Astrocyte of the cerebellum (primary cell): ENCODE data around the gene EYS.

Source experiments
- DNase-seq: peaks from one replicate; pipeline ENCODE4 v3.0.0-alpha.2; 2011; ENCODE audit warnings: low read depth
- H3K4me3 ChIP-seq: 2 replicates; pipeline ENCODE4 v1.5.1; 2011; ENCODE audit warnings: mild to moderate bottlenecking, low read depth, low read length, moderate library complexity
- CTCF ChIP-seq: IDR thresholded peaks from 2 replicates; pipeline ENCODE4 v1.5.1; 2012; ENCODE audit warnings: low read length, low read depth, moderate library complexity, mild to moderate bottlenecking; ENCODE audit errors: missing control alignments
- in situ Hi-C: cut with HindIII; loops from 2 replicates; pipeline ENCODE4 v1.10.0; 2017; ENCODE audit warnings: low sequenced_read_pairs

EYS gene

DNA sequence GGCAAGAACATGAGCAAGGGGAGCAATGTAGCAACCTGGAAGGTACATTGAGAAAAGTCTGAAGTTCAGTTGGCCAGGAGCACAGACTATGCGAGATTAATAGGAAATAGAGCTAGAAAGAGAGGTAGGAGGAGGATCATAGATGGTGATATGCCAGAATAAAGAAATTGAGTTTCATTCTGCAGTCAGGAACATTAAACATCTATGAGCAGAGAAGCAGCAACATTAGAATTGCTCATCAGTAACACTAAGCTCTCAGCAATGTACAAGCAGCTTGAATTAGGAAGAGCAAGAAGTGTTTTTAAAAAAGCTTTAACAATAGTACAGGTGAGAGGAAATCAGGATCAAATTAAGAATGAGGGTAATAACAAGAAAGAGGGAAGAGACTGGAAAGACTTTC, 1603.5 kb downstream of the EYS start:
- in situ Hi-C loops, result no loop called here
- H3K4me3 ChIP-seq, result no peak overlapping the region
- no peak for DNase-seq
- no peak for TF ChIP-seq CTCF

- DNase-seq, result no peak
- in situ Hi-C loops, result no loop called here
- no peak for TF ChIP-seq CTCF
- H3K4me3 ChIP-seq, result no peak overlapping the region
These were observed 1606.2 kb downstream of the EYS start for GRCh38 chr6:64100702-64101303.

DNA sequence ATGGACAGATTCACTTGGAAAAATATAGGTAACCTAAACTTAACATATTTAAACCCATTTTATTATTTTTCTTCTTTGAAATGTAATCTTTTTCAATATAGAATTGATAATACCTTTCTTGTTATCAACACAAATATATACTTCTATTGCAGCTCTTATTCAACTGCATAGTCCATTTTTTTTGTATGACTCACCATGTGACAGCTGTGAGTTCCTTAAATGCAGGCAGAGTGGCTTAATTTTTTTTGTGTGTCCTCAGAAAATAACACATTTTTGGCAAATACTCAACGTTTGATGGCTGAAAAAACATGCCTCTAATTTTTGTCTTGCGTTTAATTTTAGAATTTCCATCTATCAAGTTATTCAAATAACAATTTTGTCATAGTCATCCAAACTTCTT, 1616.7 kb downstream of the EYS start:
- no peak for DNase-seq
- in situ Hi-C loops, result no loop called here
- no peak for TF ChIP-seq CTCF
- H3K4me3 ChIP-seq, result no peak overlapping the region

DNA sequence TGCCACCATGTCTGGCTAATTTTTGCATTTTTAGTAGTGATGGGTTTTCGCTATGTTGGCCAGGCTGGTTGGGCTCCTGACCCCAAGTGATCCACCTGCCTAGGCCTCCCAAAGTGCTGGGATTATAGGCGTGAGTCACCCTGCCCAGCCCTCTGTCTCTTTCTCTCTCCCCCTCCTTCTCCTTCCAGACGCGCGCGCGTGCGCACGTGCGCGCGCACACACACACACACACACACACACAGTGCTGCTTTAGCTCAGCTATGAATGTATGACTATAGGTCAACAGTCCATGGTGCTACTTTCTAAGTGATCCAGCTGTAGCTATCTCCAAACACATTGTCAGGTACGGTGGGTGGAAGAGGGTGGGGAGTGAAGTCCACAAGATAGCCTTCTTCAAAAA, 1621.9 kb downstream of the EYS start:
- H3K4me3 ChIP-seq, result no peak overlapping the region
- in situ Hi-C loops, result no loop called here
- no peak for DNase-seq
- no peak for TF ChIP-seq CTCF

GRCh38 chr6:64084185-64084663, 1622.8 kb downstream of the EYS start:
- TF ChIP-seq CTCF, result no peak
- no peak for DNase-seq
- H3K4me3 ChIP-seq, result no peak overlapping the region
- in situ Hi-C loops, result no loop called here

- no peak for DNase-seq
- in situ Hi-C loops, result no loop called here
- no peak overlapping the region for H3K4me3 ChIP-seq
- no peak for TF ChIP-seq CTCF
These were observed 1623.8 kb downstream of the EYS start for GRCh38 chr6:64083261-64083660.
